Measurements from ENCODE around the gene RHOT2. TPM values are rescaled to one million over a fixed set of nuclear protein-coding genes. Genes with fewer than 3 reads are reported as not detected.

RHOT2 gene
- total RNA-seq, 1 donor from 2014 or later = 172 TPM

Other genes with a start within 250 kb of the RHOT2 start
- gene RAB11FIP3, start 242.5 kb upstream of the RHOT2 start, total RNA-seq = 40.2 and 40.5 TPM in 2 replicates
- gene CAPN15, start 140.4 kb upstream of the RHOT2 start, total RNA-seq = 121 and 124 TPM in 2 replicates
- not detected in 2 replicates for gene PRR35, start 107.7 kb upstream of the RHOT2 start, total RNA-seq
- 1.1 TPM in 2 replicates for gene NHLRC4, start 101.1 kb upstream of the RHOT2 start, total RNA-seq
- 43.2 and 50.3 TPM in 2 replicates for gene PIGQ, start 98.2 kb upstream of the RHOT2 start, total RNA-seq
- 12.5 and 16.5 TPM in 2 replicates for gene RAB40C, start 78.1 kb upstream of the RHOT2 start, total RNA-seq
- 0.44 and 0.45 TPM in 2 replicates for gene WFIKKN1, start 37.1 kb upstream of the RHOT2 start, total RNA-seq
- gene METTL26, start 31.8 kb upstream of the RHOT2 start, total RNA-seq = 146 and 153 TPM in 2 replicates
- 71.2 and 73.0 TPM in 2 replicates for gene MCRIP2, start 26.3 kb upstream of the RHOT2 start, total RNA-seq
- 99.9 and 111 TPM in 2 replicates for gene WDR90, start 18.8 kb upstream of the RHOT2 start, total RNA-seq
- gene RHBDL1, start 7.5 kb downstream of the RHOT2 start, total RNA-seq = 1.1 and 1.2 TPM in 2 replicates
- 90.2 and 93.8 TPM in 2 replicates for gene STUB1, start 12.3 kb downstream of the RHOT2 start, total RNA-seq
- gene JMJD8, start 16.2 kb downstream of the RHOT2 start, total RNA-seq = 60.3 and 61.1 TPM in 2 replicates
- gene WDR24, start 22.3 kb downstream of the RHOT2 start, total RNA-seq = 22.4 and 24.1 TPM in 2 replicates
- gene FBXL16, start 37.7 kb downstream of the RHOT2 start, total RNA-seq = 6.4 and 6.8 TPM in 2 replicates
- gene METRN, start 47.0 kb downstream of the RHOT2 start, total RNA-seq = 27.7 and 30.2 TPM in 2 replicates
- 38.5 and 56.3 TPM in 2 replicates for gene ANTKMT, start 53.0 kb downstream of the RHOT2 start, total RNA-seq
- 6.9 and 8.0 TPM in 2 replicates for gene CCDC78, start 58.3 kb downstream of the RHOT2 start, total RNA-seq
- 13.1 and 20.9 TPM in 2 replicates for gene HAGHL, start 59.0 kb downstream of the RHOT2 start, total RNA-seq
- gene CIAO3, start 72.9 kb downstream of the RHOT2 start, total RNA-seq = 39.5 and 42.5 TPM in 2 replicates
- gene MSLN, start 92.6 kb downstream of the RHOT2 start, total RNA-seq = not detected in 2 replicates
- 43.9 and 45.0 TPM in 2 replicates for gene RPUSD1, start 120.2 kb downstream of the RHOT2 start, total RNA-seq
- 141 and 147 TPM in 2 replicates for gene CHTF18, start 120.5 kb downstream of the RHOT2 start, total RNA-seq
- not detected in 2 replicates for gene GNG13, start 132.6 kb downstream of the RHOT2 start, total RNA-seq